PC-3 (cell line): ENCODE measurements around the gene GADD45B. TPM values are rescaled to one million over a fixed set of nuclear protein-coding genes. Genes with fewer than 3 reads are reported as not detected.

Experiments
- ATAC-seq: fragments of 200-7000 bp; cut with Tn5 transposase; 2 replicates; pipeline ENCODE4 v1.9.1; 2020; ENCODE audit warnings: mild to moderate bottlenecking, moderate library complexity
- BruUV-seq: library from RNA; stranded (reverse); fragments of 400-500 nt; replicated peaks from 2 replicates; lab custom pipeline; 2021; lab: Mats Ljungman, UMichigan
- CTCF ChIA-PET: fragments of 300-600 bp; sonication (Branson Sonifier 250); formaldehyde crosslinking; loops from one replicate; lab custom pipeline; 2022; ENCODE audit warnings: antibody characterized with exemption; lab: Charles Lee
- POLR2A ChIA-PET: fragments of 300-600 bp; sonication (Branson Sonifier 250); formaldehyde crosslinking; loops from one replicate; lab custom pipeline; 2022; ENCODE audit warnings: antibody characterized with exemption; ENCODE audit not compliant: unreplicated experiment; lab: Charles Lee
- DNase-seq: peaks from one replicate; pipeline ENCODE4 v3.0.0-alpha.2; 2015
- H2AFZ ChIP-seq: fragments of 300-600 bp; sonication (generic); 2 replicates; pipeline ENCODE4 v1.6.0; 2016; ENCODE audit warnings: antibody characterized with exemption, low read length
- H3F3A ChIP-seq: fragments of 300-600 bp; sonication (generic); one replicate; pipeline ENCODE4 v1.6.0; 2017; ENCODE audit warnings: antibody characterized with exemption, low read length, control low read depth, mild to moderate bottlenecking; ENCODE audit not compliant: unreplicated experiment
- H3K27ac ChIP-seq: fragments of 300-600 bp; sonication (generic); 2 replicates; pipeline ENCODE4 v1.5.1; 2016; ENCODE audit warnings: mild to moderate bottlenecking, low read length
- H3K27me3 ChIP-seq: fragments of 300-600 bp; sonication (generic); 2 replicates; pipeline ENCODE4 v1.6.1; 2016; ENCODE audit warnings: low read length, mixed read lengths
- H3K36me3 ChIP-seq: fragments of 300-600 bp; sonication (generic); 2 replicates; pipeline ENCODE4 v1.6.1; 2016; ENCODE audit warnings: low read depth, mixed run types, low read length, mixed read lengths
- H3K4me1 ChIP-seq: fragments of 300-600 bp; sonication (generic); 2 replicates; pipeline ENCODE4 v1.5.1; 2016; ENCODE audit warnings: low read length; ENCODE audit not compliant: insufficient read depth
- H3K4me2 ChIP-seq: fragments of 300-600 bp; sonication (generic); 2 replicates; pipeline ENCODE4 v1.6.0; 2016; ENCODE audit warnings: low read length
- H3K4me3 ChIP-seq: fragments of 300-600 bp; sonication (generic); 2 replicates; pipeline ENCODE4 v1.5.1; 2016; ENCODE audit warnings: mild to moderate bottlenecking, low read length, mixed read lengths
- H3K79me2 ChIP-seq: fragments of 300-600 bp; sonication (generic); 2 replicates; pipeline ENCODE4 v1.6.1; 2017; ENCODE audit warnings: low read length, mixed read lengths
- H3K9ac ChIP-seq: fragments of 300-600 bp; sonication (generic); 2 replicates; pipeline ENCODE4 v1.6.0; 2016; ENCODE audit warnings: mild to moderate bottlenecking, low read length
- H3K9me2 ChIP-seq: fragments of 300-600 bp; sonication (generic); replicated peaks from 2 replicates; pipeline ENCODE4 v1.6.1; 2016; ENCODE audit warnings: mixed run types, low read length, mixed read lengths
- H3K9me3 ChIP-seq: fragments of 300-600 bp; sonication (generic); 2 replicates; pipeline ENCODE4 v1.6.1; 2016; ENCODE audit warnings: low read length, mixed read lengths
- H4K20me1 ChIP-seq: fragments of 300-600 bp; sonication (generic); 2 replicates; pipeline ENCODE4 v1.6.1; 2016; ENCODE audit warnings: low read length, mixed read lengths
- EZH2 ChIP-seq: fragments of 300-600 bp; sonication (generic); IDR thresholded peaks from one replicate; pipeline ENCODE4 v1.6.1; 2017; ENCODE audit warnings: antibody characterized with exemption, mild to moderate bottlenecking, low read length; ENCODE audit not compliant: unreplicated experiment
- EZH2phosphoT487 ChIP-seq: fragments of 300-600 bp; sonication (generic); IDR thresholded peaks from 2 replicates; pipeline ENCODE4 v1.6.1; 2018; ENCODE audit warnings: mild to moderate bottlenecking, antibody characterized with exemption, low read length, borderline replicate concordance
- intact Hi-C: fragments of 100-400 bp; cut with micrococcal nuclease; formaldehyde crosslinking; loops from 2 replicates; pipeline ENCODE4 v1.9.0; 2023
- total RNA-seq: library from RNA; depleted of rRNA; stranded (reverse); fragments of >200 nt; gene quantifications from 2 replicates; pipeline ENCODE4 v1.2.3, GENCODE V29; 2014
- TF ChIP-seq, protein P1 (sequence below): fragments of 300-600 bp; sonication (generic); conservative IDR thresholded peaks from 2 replicates; pipeline ENCODE4 v1.5.1; 2017; ENCODE audit warnings: antibody characterized with exemption, low read depth, mild to moderate bottlenecking, low read length

Gene GADD45B
- total RNA-seq, 1 experiment from 2014 or later: 137 TPM

GRCh38 chr19:2436926-2437325 lies 39.0 kb upstream of the GADD45B start:
- H4K20me1 ChIP-seq: no peaks in the 10 kb centered on the region
- no peak for TF ChIP-seq EZH2
- TF ChIP-seq EZH2phosphoT487: no peak
- TF ChIP-seq, protein P1, sequence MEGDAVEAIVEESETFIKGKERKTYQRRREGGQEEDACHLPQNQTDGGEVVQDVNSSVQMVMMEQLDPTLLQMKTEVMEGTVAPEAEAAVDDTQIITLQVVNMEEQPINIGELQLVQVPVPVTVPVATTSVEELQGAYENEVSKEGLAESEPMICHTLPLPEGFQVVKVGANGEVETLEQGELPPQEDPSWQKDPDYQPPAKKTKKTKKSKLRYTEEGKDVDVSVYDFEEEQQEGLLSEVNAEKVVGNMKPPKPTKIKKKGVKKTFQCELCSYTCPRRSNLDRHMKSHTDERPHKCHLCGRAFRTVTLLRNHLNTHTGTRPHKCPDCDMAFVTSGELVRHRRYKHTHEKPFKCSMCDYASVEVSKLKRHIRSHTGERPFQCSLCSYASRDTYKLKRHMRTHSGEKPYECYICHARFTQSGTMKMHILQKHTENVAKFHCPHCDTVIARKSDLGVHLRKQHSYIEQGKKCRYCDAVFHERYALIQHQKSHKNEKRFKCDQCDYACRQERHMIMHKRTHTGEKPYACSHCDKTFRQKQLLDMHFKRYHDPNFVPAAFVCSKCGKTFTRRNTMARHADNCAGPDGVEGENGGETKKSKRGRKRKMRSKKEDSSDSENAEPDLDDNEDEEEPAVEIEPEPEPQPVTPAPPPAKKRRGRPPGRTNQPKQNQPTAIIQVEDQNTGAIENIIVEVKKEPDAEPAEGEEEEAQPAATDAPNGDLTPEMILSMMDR: no peak
- no peak overlapping the region for H3K27ac ChIP-seq
- H3K36me3 ChIP-seq: peaks cover 10% of the 10 kb centered on the region; the same call in 1 of the 2 replicates
- ATAC-seq (no peak), DNase-seq (no peak)
- H3K9me2 ChIP-seq: no peaks in the 10 kb centered on the region
- H3K79me2 ChIP-seq: peaks cover 22% of the 10 kb centered on the region
- H3K9me3 ChIP-seq: no peaks in the 10 kb centered on the region
- H3K4me1 ChIP-seq: no peaks in the 10 kb centered on the region
- no peak overlapping the region for H3K4me3 ChIP-seq
- no TSS peak for BruUV-seq
- ChIA-PET CTCF (no interaction called here), POLR2A (no interaction called here)
- no peak overlapping the region for H3K4me2 ChIP-seq
- H3K9ac ChIP-seq: no peak overlapping the region
- no peak overlapping the region for H2AFZ ChIP-seq
- H3F3A ChIP-seq: no peaks in the 10 kb centered on the region
- intact Hi-C loops: no loop called here
- H3K27me3 ChIP-seq: no peaks in the 10 kb centered on the region

DNA sequence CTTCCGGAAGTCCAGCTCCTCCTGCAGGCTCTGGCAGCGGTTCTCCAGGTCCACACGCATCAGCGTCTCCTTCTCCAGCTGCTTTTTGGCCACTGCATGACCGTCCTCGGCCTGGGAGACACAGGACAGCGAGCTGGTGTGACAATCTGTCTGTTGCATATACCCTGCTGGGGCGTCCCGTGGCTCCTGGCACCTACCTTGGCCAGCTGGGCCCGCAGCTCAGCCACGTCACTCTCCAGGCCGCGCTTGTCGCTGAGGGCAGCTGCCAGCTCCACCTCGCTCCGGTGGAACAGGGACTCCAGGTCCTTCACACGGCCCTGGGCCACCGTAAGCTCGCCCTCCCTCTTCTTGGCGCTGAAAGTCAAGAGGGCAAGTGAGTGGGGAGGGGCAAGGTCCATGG lies 37.7 kb upstream of the GADD45B start:
- TF ChIP-seq, protein P1: no peak
- TF ChIP-seq EZH2: no peak
- TF ChIP-seq EZH2phosphoT487: no peak
- Histone ChIP-seq H3F3A (no peaks in the 10 kb centered on the region), H3K36me3 (peaks cover 16% of the 10 kb centered on the region; the same call in 1 of the 2 replicates), H3K4me2 (no peak overlapping the region), H3K79me2 (peaks cover 31% of the 10 kb centered on the region), H3K4me3 (no peak overlapping the region), H3K27ac (no peak overlapping the region), H3K4me1 (no peaks in the 10 kb centered on the region), H3K27me3 (no peaks in the 10 kb centered on the region), H2AFZ (no peak overlapping the region), H3K9me3 (no peaks in the 10 kb centered on the region), H4K20me1 (no peaks in the 10 kb centered on the region), H3K9me2 (no peaks in the 10 kb centered on the region), H3K9ac (no peak overlapping the region)
- ATAC-seq: no peak
- ChIA-PET POLR2A (no interaction called here), CTCF (no interaction called here)
- intact Hi-C loops: no loop called here
- no peak for DNase-seq
- BruUV-seq: no TSS peak

GRCh38 chr19:2440515-2440914 lies 35.4 kb upstream of the GADD45B start:
- H3K9me3 ChIP-seq: no peaks in the 10 kb centered on the region
- H3K79me2 ChIP-seq: peaks cover 50% of the 10 kb centered on the region
- H4K20me1 ChIP-seq: no peaks in the 10 kb centered on the region
- H3K4me2 ChIP-seq: no peak overlapping the region
- H3F3A ChIP-seq: no peaks in the 10 kb centered on the region
- TF ChIP-seq, protein P1: no peak
- TF ChIP-seq EZH2: no peak
- TF ChIP-seq EZH2phosphoT487: no peak
- H3K9ac ChIP-seq: no peak overlapping the region
- DNase-seq: no peak
- no peak overlapping the region for H3K4me3 ChIP-seq
- H3K9me2 ChIP-seq: no peaks in the 10 kb centered on the region
- ChIA-PET POLR2A (no interaction called here), CTCF (no interaction called here)
- H2AFZ ChIP-seq: no peak overlapping the region
- peaks cover 12% of the 10 kb centered on the region; the same call in 1 of the 2 replicates for H3K36me3 ChIP-seq
- no peak overlapping the region for H3K27ac ChIP-seq
- no peaks in the 10 kb centered on the region for H3K27me3 ChIP-seq
- ATAC-seq: no peak
- H3K4me1 ChIP-seq: no peaks in the 10 kb centered on the region
- no TSS peak for BruUV-seq
- intact Hi-C loops: no loop called here
